HEK293T (cell line): ENCODE results near the gene PTPMT1.

ENCODE experiments used
- CTCF ChIA-PET: fragments of 350-600 bp; formaldehyde crosslinking; extraction: SDS; loops from one replicate; lab custom pipeline; 2021; ENCODE audit warnings: antibody characterized with exemption, inconsistent platforms; lab: Yijun Ruan, JAX
- POLR2A ChIA-PET: fragments of 350-600 bp; formaldehyde crosslinking; extraction: SDS; loops from one replicate; lab custom pipeline; 2020; ENCODE audit warnings: antibody characterized with exemption, inconsistent platforms; lab: Yijun Ruan, JAX
- DNase-seq: peaks from one replicate; pipeline ENCODE4 v3.0.0; 2012; ENCODE audit warnings: mixed read lengths; ENCODE audit errors: extremely low spot score
- ARNT ChIP-seq: fragments of 450-650 bp; IDR thresholded peaks from 2 replicates; pipeline ENCODE4 v1.6.1; 2017; ENCODE audit warnings: mild to moderate bottlenecking
- BHLHE40 ChIP-seq: fragments of 450-650 bp; IDR thresholded peaks from 2 replicates; pipeline ENCODE4 v1.6.1; 2016; ENCODE audit warnings: mild to moderate bottlenecking, moderate library complexity, borderline replicate concordance
- CTBP1 ChIP-seq: fragments of 450-650 bp; IDR thresholded peaks from 2 replicates; pipeline ENCODE4 v1.6.1; 2016; ENCODE audit warnings: borderline replicate concordance
- ELF4 ChIP-seq: fragments of 450-650 bp; IDR thresholded peaks from 2 replicates; pipeline ENCODE4 v1.6.1; 2017; ENCODE audit warnings: antibody characterized with exemption
- FOXA1 ChIP-seq: fragments of 450-650 bp; IDR thresholded peaks from 2 replicates; pipeline ENCODE4 v1.6.1; 2016; ENCODE audit warnings: mild to moderate bottlenecking
- FOXK2 ChIP-seq: fragments of 450-650 bp; IDR thresholded peaks from 2 replicates; pipeline ENCODE4 v1.6.1; 2016; ENCODE audit warnings: mild to moderate bottlenecking
- FOXM1 ChIP-seq: fragments of 450-650 bp; IDR thresholded peaks from 2 replicates; pipeline ENCODE4 v1.6.1; 2017; ENCODE audit warnings: mild to moderate bottlenecking, borderline replicate concordance
- HDGF ChIP-seq: fragments of 450-650 bp; IDR thresholded peaks from 2 replicates; pipeline ENCODE4 v1.6.1; 2017; ENCODE audit warnings: antibody characterized with exemption, borderline replicate concordance
- L3MBTL2 ChIP-seq: fragments of 450-650 bp; conservative IDR thresholded peaks from 2 replicates; pipeline ENCODE4 v1.6.1; 2016; ENCODE audit warnings: mild to moderate bottlenecking
- LEF1 ChIP-seq: fragments of 450-650 bp; IDR thresholded peaks from 2 replicates; pipeline ENCODE4 v1.6.1; 2017; ENCODE audit warnings: mild to moderate bottlenecking, borderline replicate concordance
- NFRKB ChIP-seq: fragments of 450-650 bp; IDR thresholded peaks from 2 replicates; pipeline ENCODE4 v1.6.1; 2016; ENCODE audit warnings: mild to moderate bottlenecking, moderate library complexity
- PKNOX1 ChIP-seq: fragments of 450-650 bp; IDR thresholded peaks from 2 replicates; pipeline ENCODE4 v1.6.1; 2016
- SP1 ChIP-seq: fragments of 450-650 bp; IDR thresholded peaks from 2 replicates; pipeline ENCODE4 v1.6.1; 2017
- TARDBP ChIP-seq: fragments of 450-650 bp; IDR thresholded peaks from 2 replicates; pipeline ENCODE4 v1.6.1; 2016
- ZNF384 ChIP-seq: fragments of 450-650 bp; IDR thresholded peaks from 2 replicates; pipeline ENCODE4 v1.6.1; 2016

The PTPMT1 gene

GRCh38 chr11:47565340-47566148 is at the start of gene PTPMT1:
PTPMT1 (plus strand) TSS chr11:47565599; CDS start chr11:47565623, 24 bp downstream.
- ChIA-PET CTCF (interaction anchor here (1.0 kb wide), 1 partner anchor 52 kb away, joined by 3 read pairs; no protein-coding TSS in a partner anchor), POLR2A (interaction anchor here (1.0 to 3.3 kb wide), 8 partner anchors 8 to 56 kb away, joined by 3 to 20 read pairs (median 6); partner anchors contain the start of genes C1QTNF4, CELF1, KBTBD4 and NDUFS3)
- peak; percentile 70 for DNase-seq
- peak; percentile 71; the same call in 1 of the 2 replicates for TF ChIP-seq LEF1
- peak; percentile 98 for TF ChIP-seq L3MBTL2
- TF ChIP-seq TARDBP = no peak

- ChIA-PET CTCF (interaction anchor here (0.7 kb wide), 1 partner anchor 9 kb away, joined by 3 read pairs; no protein-coding TSS in a partner anchor), POLR2A (interaction anchor here (1.0 kb wide), 1 partner anchor 36 kb away, joined by 5 read pairs; no protein-coding TSS in a partner anchor)
- no peak for DNase-seq
Measured at GRCh38 chr11:47516155-47516554, 49.2 kb upstream of the PTPMT1 start.

GRCh38 chr11:47516984-47517853 is 48.2 kb upstream of the PTPMT1 start:
- POLR2A ChIA-PET = interaction anchor here (1.0 kb wide), 1 partner anchor 35 kb away, joined by 5 read pairs; no protein-coding TSS in a partner anchor

More at GRCh38 chr11:47516155-47516554, 49.2 kb upstream of the PTPMT1 start:
- no peak for TF ChIP-seq FOXM1
- no peak for TF ChIP-seq ZNF384
- no peak for TF ChIP-seq BHLHE40
- no peak for TF ChIP-seq FOXK2
- TF ChIP-seq PKNOX1 = no peak

GRCh38 chr11:47518212-47518964 is 47.0 kb upstream of the PTPMT1 start:
- TF ChIP-seq TARDBP (no peak), NFRKB (no peak)
- no peak for DNase-seq
- ChIA-PET CTCF (no interaction called here), POLR2A (interaction anchor here (0.8 kb wide), 1 partner anchor 47 kb away, joined by 3 read pairs; the partner anchor contains the start of gene PTPMT1)

More at GRCh38 chr11:47516984-47517853, 48.2 kb upstream of the PTPMT1 start:
- TF ChIP-seq PKNOX1 = no peak
- peak; percentile 69 for TF ChIP-seq ZNF384
- CTCF ChIA-PET = no interaction called here
- DNase-seq = no peak

GRCh38 chr11:47523490-47524225 is 41.7 kb upstream of the PTPMT1 start:
- TF ChIP-seq NFRKB (no peak), HDGF (no peak), ZNF384 (no peak), TARDBP (no peak), FOXA1 (no peak), FOXM1 (no peak), FOXK2 (no peak), PKNOX1 (no peak), ARNT (no peak), CTBP1 (no peak), SP1 (no peak), L3MBTL2 (no peak), ELF4 (no peak), BHLHE40 (no peak), LEF1 (no peak)
- ChIA-PET POLR2A (no interaction called here), CTCF (no interaction called here)
- DNase-seq = no peak
